Measurements from ENCODE around the gene ZNF222. TPM values are rescaled to one million over a fixed set of nuclear protein-coding genes. Genes with fewer than 3 reads are reported as not detected.

ZNF222 gene
- total RNA-seq, 1 donor, result 7.9 TPM

DNA sequence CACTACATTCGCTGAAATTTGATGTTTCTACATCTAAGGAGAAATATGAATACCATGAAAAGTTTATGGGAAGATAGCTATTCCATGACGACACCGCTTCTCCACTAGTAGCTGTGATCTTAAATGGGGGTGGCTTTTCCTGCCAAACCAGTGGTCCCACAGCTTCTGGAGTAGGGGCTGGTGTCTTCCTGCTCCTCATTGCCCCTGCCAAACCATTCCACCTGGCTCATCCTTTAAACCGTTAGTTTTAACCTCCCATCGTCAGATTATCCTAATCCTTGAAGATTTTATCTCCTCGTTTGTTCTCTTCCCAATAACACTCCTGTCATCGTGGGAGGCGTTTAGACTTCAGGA, 23.0 kb upstream of the ZNF222 start:
- H3K4me3 ChIP-seq (ENCODE audit: low read depth, low read length), result peak overlapping the region; percentile 77
- TF ChIP-seq, protein P1, sequence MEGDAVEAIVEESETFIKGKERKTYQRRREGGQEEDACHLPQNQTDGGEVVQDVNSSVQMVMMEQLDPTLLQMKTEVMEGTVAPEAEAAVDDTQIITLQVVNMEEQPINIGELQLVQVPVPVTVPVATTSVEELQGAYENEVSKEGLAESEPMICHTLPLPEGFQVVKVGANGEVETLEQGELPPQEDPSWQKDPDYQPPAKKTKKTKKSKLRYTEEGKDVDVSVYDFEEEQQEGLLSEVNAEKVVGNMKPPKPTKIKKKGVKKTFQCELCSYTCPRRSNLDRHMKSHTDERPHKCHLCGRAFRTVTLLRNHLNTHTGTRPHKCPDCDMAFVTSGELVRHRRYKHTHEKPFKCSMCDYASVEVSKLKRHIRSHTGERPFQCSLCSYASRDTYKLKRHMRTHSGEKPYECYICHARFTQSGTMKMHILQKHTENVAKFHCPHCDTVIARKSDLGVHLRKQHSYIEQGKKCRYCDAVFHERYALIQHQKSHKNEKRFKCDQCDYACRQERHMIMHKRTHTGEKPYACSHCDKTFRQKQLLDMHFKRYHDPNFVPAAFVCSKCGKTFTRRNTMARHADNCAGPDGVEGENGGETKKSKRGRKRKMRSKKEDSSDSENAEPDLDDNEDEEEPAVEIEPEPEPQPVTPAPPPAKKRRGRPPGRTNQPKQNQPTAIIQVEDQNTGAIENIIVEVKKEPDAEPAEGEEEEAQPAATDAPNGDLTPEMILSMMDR (IDR thresholded peaks at IDR 0.05; ENCODE audit: insufficient read depth, low read length), result no peak
- DNase-seq (ENCODE audit: low read depth), result peak; percentile 9

DNA sequence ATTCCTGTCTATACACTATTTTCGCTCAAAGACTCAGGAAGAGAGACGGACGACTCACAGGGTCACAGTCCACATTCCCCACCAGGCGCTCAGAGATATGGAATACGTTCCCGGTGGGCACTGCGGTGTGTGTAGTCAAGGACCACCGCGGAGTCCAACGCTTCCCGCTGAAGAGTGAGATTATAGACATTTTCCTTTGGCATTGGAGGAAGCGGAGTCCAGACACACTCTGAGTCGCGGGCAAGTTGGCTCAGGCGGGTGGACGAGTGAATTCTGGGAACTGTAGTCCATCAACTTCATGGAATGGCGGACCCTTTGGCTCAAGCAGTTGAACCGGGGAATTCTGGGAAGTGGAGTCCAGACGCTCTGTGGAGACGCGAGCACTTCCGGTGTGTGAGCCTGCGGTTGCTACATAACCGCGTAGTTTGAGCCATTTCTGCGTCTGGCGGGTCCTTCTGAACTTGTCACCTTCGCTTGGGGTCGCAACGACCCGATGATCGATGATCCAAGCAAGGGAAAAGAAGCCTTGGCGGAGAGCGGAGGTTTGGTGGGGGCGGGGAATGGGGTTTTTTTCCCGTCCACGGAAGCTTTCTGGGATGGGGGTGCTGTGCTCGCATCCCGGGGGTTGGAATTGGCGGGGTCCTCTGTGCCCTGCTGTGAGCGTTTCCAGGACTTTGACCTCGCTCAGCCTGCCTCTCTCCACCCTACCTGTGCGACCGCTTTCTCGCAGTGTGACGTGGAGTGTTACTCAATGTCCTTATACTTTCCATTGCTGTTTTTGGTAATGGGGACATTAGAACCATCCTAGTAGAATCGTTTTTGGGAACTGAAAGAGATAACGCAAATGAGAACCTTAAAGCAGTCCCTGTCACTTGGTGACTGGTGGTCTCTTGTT, 22.4 kb upstream of the ZNF222 start, which contains the start of gene ZNF230:
TSS of gene ZNF230 (plus strand) at position 392 of the 895 bp plus-strand sequence. CDS start 4,122 bp downstream, outside the sequence.
- H3K4me3 ChIP-seq (ENCODE audit: low read depth, low read length), result peak within 1 kb of the TSS; percentile 77
- peak; percentile 95 for DNase-seq (ENCODE audit: low read depth)
- TF ChIP-seq, protein P1 (IDR thresholded peaks at IDR 0.05; ENCODE audit: insufficient read depth, low read length), result no peak

DNA sequence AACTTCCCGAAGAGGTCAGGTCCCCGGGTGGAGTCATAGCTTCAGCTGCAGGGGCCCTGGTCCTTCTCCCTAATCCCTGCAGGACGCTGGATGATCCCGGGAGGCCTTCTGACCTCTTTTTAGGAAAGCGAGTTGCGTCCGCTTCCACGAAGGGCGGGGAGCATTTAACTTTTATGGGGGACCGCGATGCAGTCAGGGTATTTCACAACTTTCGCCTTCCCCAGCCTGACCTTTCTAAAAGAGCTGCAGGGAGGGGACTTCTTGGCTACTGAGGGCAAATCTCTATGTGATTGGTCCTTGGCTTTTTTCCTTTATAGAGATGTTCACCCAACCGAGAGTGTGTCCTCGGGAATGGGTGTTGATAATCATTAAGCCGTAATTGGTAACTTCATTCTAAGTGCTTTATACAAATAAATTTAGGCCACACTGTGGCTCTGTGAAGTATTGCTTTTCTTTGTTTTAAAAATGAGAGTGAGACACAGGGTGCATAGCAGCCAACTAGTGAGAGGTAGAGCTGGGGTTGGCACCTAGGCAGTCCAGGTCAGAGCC, 21.6 kb upstream of the ZNF222 start:
- DNase-seq (ENCODE audit: low read depth), result peak; percentile 11
- TF ChIP-seq, protein P1 (IDR thresholded peaks at IDR 0.05; ENCODE audit: insufficient read depth, low read length), result peak; percentile 14

GRCh38 chr19:44005973-44006372, 19.2 kb upstream of the ZNF222 start:
- H3K4me3 ChIP-seq (ENCODE audit: low read depth, low read length), result no peak overlapping the region
- peak; percentile 15 for DNase-seq (ENCODE audit: low read depth)
- TF ChIP-seq, protein P1 (IDR thresholded peaks at IDR 0.05; ENCODE audit: insufficient read depth, low read length), result no peak

More for the DNA sequence above, 21.6 kb upstream of the ZNF222 start:
- peak overlapping the region; percentile 77 for H3K4me3 ChIP-seq (ENCODE audit: low read depth, low read length)

- DNase-seq (ENCODE audit: low read depth), result no peak
- TF ChIP-seq, protein P1 (IDR thresholded peaks at IDR 0.05; ENCODE audit: insufficient read depth, low read length), result no peak
- no peak overlapping the region for H3K4me3 ChIP-seq (ENCODE audit: low read depth, low read length)
Observed at GRCh38 chr19:44007473-44007872, 17.7 kb upstream of the ZNF222 start.

DNA sequence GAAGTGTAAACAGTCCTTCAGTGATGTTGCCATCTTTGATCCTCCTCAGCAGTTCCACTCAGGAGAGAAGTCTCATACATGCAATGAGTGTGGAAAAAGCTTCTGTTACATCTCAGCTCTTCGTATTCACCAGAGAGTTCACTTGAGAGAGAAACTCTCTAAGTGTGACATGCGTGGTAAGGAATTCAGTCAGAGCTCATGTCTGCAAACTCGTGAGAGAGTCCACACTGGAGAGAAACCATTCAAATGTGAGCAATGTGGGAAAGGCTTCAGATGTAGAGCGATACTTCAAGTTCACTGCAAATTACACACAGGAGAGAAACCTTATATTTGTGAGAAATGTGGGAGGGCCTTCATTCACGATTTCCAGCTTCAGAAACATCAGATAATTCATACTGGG, 14.7 kb upstream of the ZNF222 start:
- no peak for DNase-seq (ENCODE audit: low read depth)
- TF ChIP-seq, protein P1 (IDR thresholded peaks at IDR 0.05; ENCODE audit: insufficient read depth, low read length), result no peak
- H3K4me3 ChIP-seq (ENCODE audit: low read depth, low read length), result no peak overlapping the region

All from fibroblast of the aortic adventitia (primary cell).